Endothelial cell of umbilical vein (primary cell): Measurements from ENCODE around the gene ERGIC2.

ENCODE experiments used
- EZH2 ChIP-seq: IDR thresholded peaks from 2 replicates; pipeline ENCODE4 v1.6.1; 2012; ENCODE audit warnings: borderline replicate concordance, low read depth, mild to moderate bottlenecking, moderate library complexity, low read length, inconsistent platforms; ENCODE audit not compliant: severe bottlenecking
- GATA2 ChIP-seq: IDR thresholded peaks from 2 replicates; pipeline ENCODE4 v1.7.0; 2011; ENCODE audit warnings: low read depth, mild to moderate bottlenecking, moderate library complexity, mixed read lengths, low read length; ENCODE audit not compliant: insufficient read length, insufficient read depth
- JUN ChIP-seq: IDR thresholded peaks from 2 replicates; pipeline ENCODE4 v1.6.1; 2011; ENCODE audit warnings: borderline replicate concordance, low read depth; ENCODE audit not compliant: insufficient read length, insufficient read depth
- MYC ChIP-seq: IDR thresholded peaks from one replicate; pipeline ENCODE4 v1.6.1; 2011; ENCODE audit warnings: mild to moderate bottlenecking, low read depth, low read length
- POLR2A ChIP-seq: IDR thresholded peaks from 2 replicates; pipeline ENCODE4 v1.6.1; 2012; ENCODE audit warnings: low read depth, mild to moderate bottlenecking, control low read depth, low read length
- POLR2AphosphoS5 ChIP-seq: IDR thresholded peaks from 2 replicates; pipeline ENCODE4 v1.6.1; 2012; ENCODE audit warnings: low read depth, mild to moderate bottlenecking, control low read depth, low read length, moderate library complexity; ENCODE audit not compliant: insufficient read depth
- TF ChIP-seq, protein P1 (sequence below), 2 donors: IDR thresholded peaks; 1 replicate in 1 of 2; 2 replicates in 1 of 2; pipeline ENCODE4 v1.5.1; 2011; ENCODE audit warnings: low read length in 2 of 2, mild to moderate bottlenecking in 2 of 2, moderate library complexity in 2 of 2, control low read depth in 1 of 2, inconsistent platforms in 1 of 2, low read depth in 1 of 2; ENCODE audit not compliant: insufficient read depth in 1 of 2; ENCODE audit errors: extremely low read depth in 1 of 2
- TF ChIP-seq, protein P2 (sequence below): IDR thresholded peaks from 2 replicates; pipeline ENCODE4 v1.6.1; 2011; ENCODE audit not compliant: insufficient read depth, insufficient read length

DNA sequence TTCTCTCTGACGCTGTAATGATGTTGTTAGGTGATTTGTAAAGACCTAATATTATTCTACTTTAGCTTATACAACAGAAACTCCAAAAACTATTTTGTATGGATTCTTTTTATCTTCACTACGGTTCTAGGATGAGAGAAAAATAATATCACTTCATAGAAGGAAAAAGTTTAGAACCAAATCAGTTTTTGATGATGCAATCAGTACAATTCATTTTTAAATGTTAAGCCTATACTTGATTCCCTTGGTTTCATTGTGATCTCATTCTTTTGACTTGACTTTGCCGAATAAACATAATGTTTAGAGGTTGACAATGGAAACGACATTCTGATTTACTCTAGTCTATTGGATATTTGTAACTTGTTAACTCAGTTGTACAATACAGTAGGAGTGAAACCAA lies 24.6 kb upstream of the ERGIC2 start:
- TF ChIP-seq POLR2A (no peak), EZH2 (no peak), JUN (no peak), MYC (no peak), POLR2AphosphoS5 (no peak), GATA2 (no peak)
- TF ChIP-seq, protein P1, sequence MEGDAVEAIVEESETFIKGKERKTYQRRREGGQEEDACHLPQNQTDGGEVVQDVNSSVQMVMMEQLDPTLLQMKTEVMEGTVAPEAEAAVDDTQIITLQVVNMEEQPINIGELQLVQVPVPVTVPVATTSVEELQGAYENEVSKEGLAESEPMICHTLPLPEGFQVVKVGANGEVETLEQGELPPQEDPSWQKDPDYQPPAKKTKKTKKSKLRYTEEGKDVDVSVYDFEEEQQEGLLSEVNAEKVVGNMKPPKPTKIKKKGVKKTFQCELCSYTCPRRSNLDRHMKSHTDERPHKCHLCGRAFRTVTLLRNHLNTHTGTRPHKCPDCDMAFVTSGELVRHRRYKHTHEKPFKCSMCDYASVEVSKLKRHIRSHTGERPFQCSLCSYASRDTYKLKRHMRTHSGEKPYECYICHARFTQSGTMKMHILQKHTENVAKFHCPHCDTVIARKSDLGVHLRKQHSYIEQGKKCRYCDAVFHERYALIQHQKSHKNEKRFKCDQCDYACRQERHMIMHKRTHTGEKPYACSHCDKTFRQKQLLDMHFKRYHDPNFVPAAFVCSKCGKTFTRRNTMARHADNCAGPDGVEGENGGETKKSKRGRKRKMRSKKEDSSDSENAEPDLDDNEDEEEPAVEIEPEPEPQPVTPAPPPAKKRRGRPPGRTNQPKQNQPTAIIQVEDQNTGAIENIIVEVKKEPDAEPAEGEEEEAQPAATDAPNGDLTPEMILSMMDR (IDR thresholded peaks at IDR 0.05; ENCODE audit: extremely low read depth in 1 of 2, insufficient read depth in 1 of 2, low read depth in 1 of 2, low read length in 2 of 2) = no peak
- TF ChIP-seq, protein P2, sequence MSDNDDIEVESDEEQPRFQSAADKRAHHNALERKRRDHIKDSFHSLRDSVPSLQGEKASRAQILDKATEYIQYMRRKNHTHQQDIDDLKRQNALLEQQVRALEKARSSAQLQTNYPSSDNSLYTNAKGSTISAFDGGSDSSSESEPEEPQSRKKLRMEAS = no peak
